ENCODE results near the gene UPK1A.
A peak's percentile ranks its signal among the peaks of the same experiment; 100 is the strongest.

The UPK1A gene

DNA sequence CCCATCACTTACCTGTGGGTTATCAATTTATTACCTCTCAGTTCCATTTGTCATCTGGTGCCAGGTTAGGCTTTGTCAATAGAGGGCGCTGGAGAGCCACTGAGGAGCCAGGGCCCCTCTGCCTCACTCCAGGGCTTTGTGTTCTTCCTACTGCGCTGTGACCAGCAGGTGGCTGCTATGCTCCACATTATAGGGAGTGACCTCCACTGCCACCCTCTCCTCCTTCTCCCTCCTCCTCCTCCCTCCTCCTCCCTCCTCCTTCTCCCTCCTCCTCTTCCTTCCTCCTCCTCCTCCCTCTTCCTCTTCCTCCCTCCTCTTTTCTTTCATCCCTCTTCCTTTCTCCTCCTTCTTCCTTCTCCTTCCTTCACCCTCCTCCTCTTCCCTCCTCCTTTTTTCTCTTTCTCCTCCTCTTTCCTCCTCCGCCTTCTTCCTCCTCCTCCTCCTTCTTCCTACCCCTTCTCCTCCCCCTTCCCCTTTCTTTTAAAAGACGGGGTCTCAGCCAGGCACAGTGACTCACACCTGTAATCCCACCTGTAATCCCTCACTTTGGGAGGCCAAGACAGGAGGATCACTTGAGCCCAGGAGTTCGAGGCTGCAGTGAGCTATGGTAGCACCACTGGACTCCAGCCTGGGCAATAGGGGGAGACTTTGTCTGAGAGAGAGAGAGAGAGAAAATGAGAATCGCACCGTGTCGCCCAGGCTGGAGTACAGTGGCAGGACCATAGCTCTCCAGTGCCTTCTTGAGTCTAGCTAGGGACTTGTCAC lies 27.7 kb downstream of the UPK1A start:
- DNase-seq = peak; percentile 87

GRCh38 chr19:35695895-35696422 lies 29.6 kb downstream of the UPK1A start:
- no peak for DNase-seq

DNA sequence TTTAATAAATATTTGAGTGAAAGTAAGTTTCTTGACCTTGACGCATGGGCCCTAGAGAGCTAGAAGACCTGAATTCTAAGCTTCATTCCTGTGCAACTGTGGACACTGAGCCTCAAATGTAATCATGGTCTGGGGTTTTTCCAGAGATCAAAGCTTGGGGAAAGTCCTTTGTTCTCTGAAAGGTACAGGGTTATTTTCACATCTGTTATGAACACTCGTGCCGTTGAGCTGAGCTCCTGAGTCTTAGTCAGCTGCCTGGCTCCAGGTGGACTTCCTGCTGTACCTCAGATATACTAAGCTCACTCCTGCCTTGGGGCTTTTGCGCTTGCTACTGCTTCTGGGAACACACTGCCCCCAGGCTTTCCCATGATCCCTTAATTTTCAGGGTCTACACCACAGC lies 30.5 kb downstream of the UPK1A start:
- no peak for DNase-seq

- DNase-seq = peak; percentile 83
Observed at GRCh38 chr19:35702223-35703012, 36.1 kb downstream of the UPK1A start.

- DNase-seq = no peak
Observed at GRCh38 chr19:35703343-35703742, 37.0 kb downstream of the UPK1A start.

DNA sequence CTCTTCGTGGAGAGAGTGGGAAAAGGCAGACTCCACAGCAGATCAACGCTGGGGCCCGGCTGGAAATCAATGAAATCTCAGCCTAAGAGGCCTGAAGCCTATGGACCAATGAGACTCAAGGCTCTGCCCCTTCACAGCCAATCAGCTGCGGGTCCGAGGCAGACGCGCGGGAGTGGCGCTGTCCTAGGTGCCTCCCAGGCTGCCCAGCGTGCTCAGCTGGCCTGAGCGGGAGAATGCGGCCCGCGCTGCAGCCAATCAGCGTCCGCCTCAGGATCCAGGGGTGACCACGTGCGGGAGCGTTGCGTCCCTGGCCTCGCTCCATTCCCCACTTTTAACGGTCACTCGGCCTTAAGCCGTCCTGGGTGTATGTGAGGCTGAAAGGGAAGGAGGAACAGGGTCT lies 37.9 kb downstream of the UPK1A start, which contains the start of gene ZBTB32:
TSS of gene ZBTB32 (plus strand) at position 341 of the 400 bp plus-strand sequence. CDS start 10,069 bp downstream, outside the sequence.
- no peak for DNase-seq

DNA sequence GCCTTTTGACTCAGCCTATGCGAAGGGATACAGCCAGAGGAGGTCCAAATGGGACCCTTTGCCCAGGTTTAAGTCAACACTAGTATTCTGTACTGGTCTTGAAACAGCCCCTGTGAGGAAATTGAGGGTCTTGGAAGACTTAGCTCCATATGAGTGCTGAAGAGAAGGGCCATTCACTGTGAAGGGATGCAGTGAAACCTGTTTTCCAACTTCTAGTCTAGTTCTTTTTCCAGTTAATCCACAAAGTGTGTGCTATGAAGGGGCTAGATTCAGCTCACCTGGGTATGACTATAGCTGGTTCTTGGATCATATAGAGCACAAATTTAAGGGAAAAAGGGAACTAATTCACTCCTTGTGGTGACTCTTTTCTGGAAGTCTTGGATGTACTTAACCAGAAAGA lies 42.1 kb downstream of the UPK1A start:
- no peak for DNase-seq

GRCh38 chr19:35710784-35711723 lies 44.7 kb downstream of the UPK1A start:
- DNase-seq = no peak

GRCh38 chr19:35712567-35713505 lies 46.5 kb downstream of the UPK1A start:
- DNase-seq = no peak

DNA sequence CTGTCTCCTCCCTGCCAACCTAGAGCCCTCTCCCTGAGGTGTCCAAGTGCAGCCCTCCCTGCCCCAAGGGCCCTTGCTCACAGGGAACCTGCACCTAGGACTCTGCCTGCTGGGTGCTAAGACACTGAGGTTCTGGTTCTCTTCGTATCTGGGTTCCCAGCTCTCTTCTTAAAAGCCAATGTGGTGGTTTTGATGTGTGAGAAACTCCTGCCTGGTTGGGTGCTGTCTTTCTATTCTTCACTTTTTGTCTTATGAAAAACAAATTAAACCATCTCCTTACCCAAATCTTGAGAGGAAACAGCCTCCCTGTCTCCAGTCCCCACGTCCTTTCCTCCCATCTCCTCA lies 47.2 kb downstream of the UPK1A start:
- no peak for DNase-seq

DNA sequence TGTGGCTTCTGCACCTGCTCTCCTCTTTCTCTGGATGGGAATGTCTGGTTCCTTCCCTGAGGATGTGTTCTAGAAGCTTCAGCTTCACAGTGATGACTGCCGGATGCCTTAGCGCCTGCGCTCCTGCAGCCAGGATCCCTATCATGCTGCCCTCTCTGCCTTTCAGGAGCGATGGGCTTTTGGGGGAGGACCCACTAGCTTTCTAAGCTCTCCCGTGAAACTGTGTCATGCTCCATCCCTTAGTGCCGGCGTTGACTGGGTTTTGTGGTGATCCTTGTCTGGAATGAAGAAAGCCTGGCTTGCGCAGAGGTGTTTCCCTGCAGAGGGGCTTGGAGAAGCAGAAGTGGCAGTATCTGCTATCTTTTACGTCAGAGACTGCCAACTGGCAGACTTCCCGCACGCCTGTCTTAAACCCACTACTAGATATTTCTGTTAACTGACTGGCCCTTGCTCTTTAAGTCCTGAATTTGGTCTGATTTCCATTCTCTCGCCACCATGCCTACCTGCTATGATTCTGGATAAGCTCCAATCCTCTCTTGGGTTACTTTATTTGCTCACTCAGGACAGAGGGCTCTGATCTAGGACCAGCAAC lies 47.7 kb downstream of the UPK1A start:
- no peak for DNase-seq

- DNase-seq = no peak
Observed at GRCh38 chr19:35714601-35715354, 48.5 kb downstream of the UPK1A start.

DNA sequence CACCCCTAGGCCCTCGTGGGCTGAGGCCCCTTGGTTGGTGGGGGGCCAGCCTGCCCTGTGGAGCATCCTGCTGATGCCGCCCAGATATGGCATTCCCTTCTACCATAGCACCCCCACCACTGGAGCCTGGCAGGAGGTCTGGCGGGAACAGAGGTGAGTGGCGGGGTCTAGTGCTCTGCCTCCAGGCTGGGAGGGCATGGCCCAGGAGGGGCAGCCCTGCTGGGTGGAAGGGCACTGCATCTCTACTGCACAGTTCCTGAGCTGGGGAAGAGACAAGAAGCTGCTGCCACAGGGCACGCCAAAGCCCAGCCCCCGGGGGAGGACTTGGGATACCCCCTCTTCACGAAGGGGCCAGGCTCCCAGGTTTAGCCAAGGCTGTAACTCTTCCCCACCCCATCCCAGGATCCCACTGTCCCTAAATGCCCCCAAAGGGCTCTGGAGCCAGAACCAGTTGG lies 49.1 kb downstream of the UPK1A start:
- no peak for DNase-seq

DNA sequence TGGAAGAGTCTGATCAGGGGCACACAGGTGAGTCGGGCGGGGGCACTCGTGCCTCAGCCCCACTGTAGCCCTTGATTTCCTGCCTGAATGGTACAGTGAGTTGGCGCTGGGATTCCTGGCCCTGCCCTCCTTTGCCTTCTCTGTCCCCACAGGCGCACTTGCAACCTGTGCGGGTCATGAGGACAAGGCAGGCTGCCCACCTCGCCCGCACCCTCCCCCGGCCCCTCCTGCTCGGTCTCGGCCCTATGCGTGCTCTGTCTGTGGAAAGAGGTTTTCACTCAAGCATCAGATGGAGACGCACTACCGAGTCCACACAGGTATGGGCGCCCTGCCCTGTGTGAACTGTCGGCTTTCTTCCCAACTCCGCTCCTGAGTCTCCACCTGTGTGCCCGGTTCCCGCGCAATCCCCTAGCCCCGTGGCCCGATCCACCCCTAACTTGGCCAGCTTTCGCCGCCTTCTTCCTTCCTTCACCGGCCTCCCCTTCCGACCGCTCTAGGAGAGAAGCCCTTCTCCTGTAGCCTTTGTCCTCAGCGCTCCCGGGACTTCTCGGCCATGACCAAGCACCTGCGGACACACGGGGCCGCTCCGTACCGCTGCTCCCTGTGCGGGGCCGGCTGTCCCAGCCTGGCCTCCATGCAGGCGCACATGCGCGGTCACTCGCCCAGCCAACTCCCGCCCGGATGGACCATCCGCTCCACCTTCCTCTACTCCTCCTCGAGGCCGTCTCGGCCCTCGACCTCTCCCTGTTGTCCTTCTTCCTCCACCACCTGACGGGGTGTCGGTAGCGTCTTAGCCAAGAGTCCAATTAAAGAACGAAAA lies 49.9 kb downstream of the UPK1A start:
- DNase-seq = no peak

DNA sequence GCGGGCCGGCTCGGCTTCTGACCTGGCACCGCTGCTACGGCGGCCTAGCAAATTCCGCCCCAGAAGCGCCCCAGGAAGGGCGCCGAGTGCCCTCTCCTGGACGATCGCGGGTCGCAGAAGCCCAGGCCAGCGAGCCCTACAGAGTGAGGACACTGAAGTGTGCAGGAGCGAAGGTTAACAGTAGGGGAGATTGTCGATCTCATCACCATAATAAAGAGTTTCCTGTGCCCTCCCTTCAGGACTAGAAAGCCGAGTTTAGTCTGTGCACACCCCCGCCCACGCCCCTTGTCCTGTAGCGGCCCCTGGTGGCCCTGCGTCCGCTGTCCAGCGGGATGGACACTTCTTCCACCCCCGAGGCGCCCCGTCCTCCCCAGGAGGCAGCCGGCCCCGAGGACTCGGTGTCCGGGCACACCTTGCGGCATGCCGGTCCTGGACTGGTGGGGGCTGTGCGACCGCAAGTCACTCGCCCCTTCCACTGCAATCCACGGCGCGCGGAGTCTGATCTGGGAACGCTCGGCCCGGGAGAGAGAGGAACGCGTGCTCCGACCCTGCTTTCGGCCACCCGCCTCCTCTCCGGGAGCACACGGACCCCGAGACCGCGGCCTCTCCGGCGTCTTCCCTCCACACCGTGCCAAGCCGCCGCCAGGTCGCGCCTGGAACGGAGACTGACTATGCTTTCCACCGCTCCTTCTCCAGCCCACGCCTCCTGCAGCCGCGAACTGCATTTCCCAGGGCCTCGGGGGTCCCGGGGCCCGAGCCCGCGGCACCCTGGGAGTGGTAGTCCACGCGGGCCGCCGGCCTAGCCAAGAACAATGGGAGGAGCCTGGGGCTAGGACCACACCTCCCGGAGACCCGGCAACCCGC lies 50.7 kb downstream of the UPK1A start:
- peak; percentile 92 for DNase-seq

- DNase-seq = no peak
Observed at GRCh38 chr19:35717665-35718344, 51.5 kb downstream of the UPK1A start, which contains the start of gene KMT2B. Gene KMT2B (plus strand): TSS chr19:35718003. CDS start chr19:35718019, 16 bp downstream.

GRCh38 chr19:35718345-35719041 lies 52.2 kb downstream of the UPK1A start:
- DNase-seq = no peak

Measured in T-helper 9 cell (primary cell).